NCI-H1092 (cell line): ENCODE measurements around the gene DIP2C.
"Not testable (repeated sequence)": the region's sequence is repeated elsewhere in the genome, so short reads cannot be mapped to it uniquely, and the experiment has no call there.

ENCODE experiments used
- DNase-seq: peaks from one replicate; lab custom pipeline; 2025; lab: John Stamatoyannopoulos, UW

The DIP2C gene

GRCh38 chr10:693506-693905 lies 4.0 kb upstream of the DIP2C start:
- no peak for DNase-seq

- no peak for DNase-seq
These were observed 3.3 kb upstream of the DIP2C start for GRCh38 chr10:692682-693351.

- DNase-seq, result no peak
These were observed 1.7 kb upstream of the DIP2C start for GRCh38 chr10:691216-691615.

GRCh38 chr10:690372-691161 lies 1.1 kb upstream of the DIP2C start:
- DNase-seq, result no peak

GRCh38 chr10:689121-689451 lies 382 bp downstream of the DIP2C start:
- no peak for DNase-seq

GRCh38 chr10:688312-689120 lies 952 bp downstream of the DIP2C start:
- no peak for DNase-seq

GRCh38 chr10:687583-688311 lies 1.7 kb downstream of the DIP2C start:
- no peak for DNase-seq

- no peak for DNase-seq
These were observed 3.1 kb downstream of the DIP2C start for GRCh38 chr10:686155-686931.

- DNase-seq, result no peak
These were observed 3.9 kb downstream of the DIP2C start for GRCh38 chr10:685613-686012.

- no peak for DNase-seq
These were observed 5.9 kb downstream of the DIP2C start for GRCh38 chr10:683448-684071.

GRCh38 chr10:682931-683447 lies 6.5 kb downstream of the DIP2C start:
- DNase-seq, result no peak

GRCh38 chr10:681670-682318 lies 7.7 kb downstream of the DIP2C start:
- no peak for DNase-seq

- DNase-seq, result no peak
These were observed 8.7 kb downstream of the DIP2C start for GRCh38 chr10:680745-681144.

GRCh38 chr10:680146-680545 lies 9.3 kb downstream of the DIP2C start:
- DNase-seq, result no peak

GRCh38 chr10:679556-679955 lies 9.9 kb downstream of the DIP2C start:
- DNase-seq, result no peak

- DNase-seq, result not testable (repeated sequence)
These were observed 10.8 kb downstream of the DIP2C start for GRCh38 chr10:678662-679005.

- no peak for DNase-seq
These were observed 11.5 kb downstream of the DIP2C start for GRCh38 chr10:677750-678661.

GRCh38 chr10:677038-677437 lies 12.4 kb downstream of the DIP2C start:
- DNase-seq, result no peak

GRCh38 chr10:676178-676577 lies 13.3 kb downstream of the DIP2C start:
- DNase-seq, result no peak
